Measurements from ENCODE around the gene IL1RL2. TPM values are rescaled to one million over a fixed set of nuclear protein-coding genes. Genes with fewer than 3 reads are reported as not detected.
A peak's percentile ranks its signal among the peaks of the same experiment; 100 is the strongest.

The IL1RL2 gene
- total and polyA plus RNA-seq, 2 donors = 0.33 to 0.90 TPM

DNA sequence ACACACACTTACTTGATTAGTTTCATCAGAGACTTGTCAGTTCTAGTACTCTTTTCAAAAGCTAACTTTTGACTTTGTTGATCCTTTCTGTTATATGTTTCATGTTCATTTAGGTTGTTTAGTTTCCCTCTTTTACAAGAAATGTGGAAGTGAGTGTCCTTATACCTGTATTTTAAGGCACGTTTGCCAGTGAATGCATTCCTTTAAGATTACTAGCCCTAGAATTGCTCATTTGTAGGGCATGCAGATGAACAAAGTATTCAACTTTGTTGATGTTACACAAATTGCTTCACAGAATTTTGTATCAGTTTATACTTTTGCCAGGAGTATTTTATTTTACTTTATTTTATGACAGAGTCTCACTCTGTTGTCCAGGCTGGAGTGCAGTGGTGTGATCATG lies 6.3 kb downstream of the IL1RL2 start:
- 74% methylated on average over 1 of the region's 1 CpG for WGBS
- no peaks in the 10 kb centered on the region for H3K36me3 ChIP-seq (ENCODE audit: insufficient read depth)
- H3K4me1 ChIP-seq (ENCODE audit: insufficient read depth) = no peaks in the 10 kb centered on the region
- no peak for DNase-seq (ENCODE audit: extremely low spot score)
- H3K27ac ChIP-seq (ENCODE audit: low read depth) = no peak overlapping the region
- H3K4me3 ChIP-seq (ENCODE audit: low read depth, low read length) = no peak overlapping the region

DNA sequence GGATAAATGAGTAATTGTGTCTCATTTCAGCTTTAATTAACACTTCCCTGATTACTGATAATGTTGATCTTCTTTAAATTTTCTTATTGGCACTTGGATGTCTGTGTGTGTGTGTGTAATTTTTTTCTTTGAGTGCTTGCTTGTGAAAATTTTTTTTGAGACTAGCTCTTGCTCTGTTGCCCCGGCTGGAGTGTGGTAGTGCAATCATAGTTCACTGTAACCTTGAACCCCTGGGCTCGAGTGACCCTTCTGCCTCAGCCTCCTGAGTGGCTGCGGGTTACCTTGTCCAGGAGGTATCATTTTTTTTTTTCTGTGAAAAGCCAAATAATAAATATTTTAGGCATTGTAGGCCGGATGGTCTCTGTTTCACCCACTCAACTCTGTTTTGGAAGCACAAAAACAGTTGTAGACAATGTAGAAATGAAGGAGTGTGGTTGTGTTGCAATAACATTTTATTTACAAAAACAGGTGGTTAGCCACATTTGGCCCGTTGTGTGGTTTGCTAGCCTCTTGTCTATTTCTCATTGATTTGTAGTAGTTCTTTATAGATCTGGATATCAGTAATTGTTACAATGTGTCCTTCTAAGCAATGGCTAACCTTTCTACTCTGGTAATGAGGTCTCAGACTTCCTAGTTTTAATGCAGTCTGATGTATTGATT lies 7.9 kb downstream of the IL1RL2 start:
- no peaks in the 10 kb centered on the region for H3K4me1 ChIP-seq (ENCODE audit: insufficient read depth)
- no peak for DNase-seq (ENCODE audit: extremely low spot score)
- H3K27ac ChIP-seq (ENCODE audit: low read depth) = no peak overlapping the region
- no peaks in the 10 kb centered on the region for H3K36me3 ChIP-seq (ENCODE audit: insufficient read depth)
- 80% methylated on average over 5 of the region's 5 CpGs for WGBS
- no peak overlapping the region for H3K4me3 ChIP-seq (ENCODE audit: low read depth, low read length)

DNA sequence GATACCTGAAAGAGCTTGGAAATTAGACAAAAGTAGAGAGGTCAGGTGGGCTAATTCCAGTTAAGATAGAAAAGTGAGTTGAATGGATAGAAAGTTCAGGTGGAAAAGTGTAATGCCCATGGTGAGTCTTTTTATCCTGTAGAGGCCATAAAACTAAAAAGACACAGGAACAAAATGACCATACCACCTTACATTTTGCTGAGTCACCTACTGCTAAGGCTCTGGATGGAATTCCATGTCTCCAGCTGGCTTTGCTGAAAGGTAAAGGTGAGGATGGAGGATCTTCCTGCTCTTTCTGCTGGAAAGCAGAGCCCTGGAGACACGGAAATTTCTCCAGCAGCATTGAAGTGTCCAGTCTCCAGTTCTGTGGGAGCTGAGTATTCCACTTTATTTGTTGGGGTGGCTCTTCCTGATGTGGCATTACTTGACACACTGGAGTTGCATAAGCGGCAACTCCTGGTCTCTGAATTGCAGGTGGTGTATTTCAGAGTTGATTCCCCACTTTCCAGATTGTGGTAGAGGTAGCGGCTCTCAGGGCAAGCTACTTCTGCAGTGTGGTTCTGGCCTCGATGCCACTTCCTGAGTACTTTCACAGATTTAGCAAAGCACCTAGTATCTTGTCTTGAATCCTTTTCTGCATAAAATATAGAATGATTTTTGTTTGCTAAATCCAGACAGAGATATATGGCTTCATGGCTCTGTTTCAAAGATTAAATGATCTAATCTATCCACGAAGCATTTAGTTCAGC lies 10.7 kb downstream of the IL1RL2 start:
- WGBS = 82% methylated on average over 5 of the region's 5 CpGs

DNA sequence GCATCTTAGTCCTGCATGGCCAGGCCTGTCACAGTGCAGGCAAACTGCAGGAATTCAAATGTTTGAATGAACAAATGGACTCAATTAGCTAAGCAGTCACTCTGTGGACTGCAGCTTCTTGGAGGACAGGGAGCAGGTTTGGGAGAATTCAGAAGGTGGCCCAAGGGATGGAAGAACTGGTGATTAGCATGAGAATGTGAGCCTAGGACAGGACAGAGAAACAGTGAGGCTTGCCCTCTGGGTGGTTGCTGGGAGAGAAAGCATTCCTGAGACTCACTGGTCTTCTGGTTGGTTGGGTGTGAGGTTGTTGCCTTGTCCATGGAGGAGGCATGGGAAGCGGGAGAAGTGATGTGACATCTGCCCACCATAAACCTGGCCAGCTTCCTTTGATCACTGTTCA lies 13.7 kb downstream of the IL1RL2 start:
- no peak overlapping the region for H3K27ac ChIP-seq (ENCODE audit: low read depth)
- no peak for DNase-seq (ENCODE audit: extremely low spot score)
- H3K4me1 ChIP-seq (ENCODE audit: insufficient read depth) = no peaks in the 10 kb centered on the region
- H3K4me3 ChIP-seq (ENCODE audit: low read depth, low read length) = no peak overlapping the region
- WGBS = 98% methylated on average over 1 of the region's 1 CpG
- no peaks in the 10 kb centered on the region for H3K36me3 ChIP-seq (ENCODE audit: insufficient read depth)

More for the DNA sequence above, 10.7 kb downstream of the IL1RL2 start:
- Histone ChIP-seq H3K4me1 (ENCODE audit: insufficient read depth) (no peaks in the 10 kb centered on the region), H3K4me3 (ENCODE audit: low read depth, low read length) (no peak overlapping the region), H3K27ac (ENCODE audit: low read depth) (no peak overlapping the region), H3K36me3 (ENCODE audit: insufficient read depth) (no peaks in the 10 kb centered on the region)
- no peak for DNase-seq (ENCODE audit: extremely low spot score)

DNA sequence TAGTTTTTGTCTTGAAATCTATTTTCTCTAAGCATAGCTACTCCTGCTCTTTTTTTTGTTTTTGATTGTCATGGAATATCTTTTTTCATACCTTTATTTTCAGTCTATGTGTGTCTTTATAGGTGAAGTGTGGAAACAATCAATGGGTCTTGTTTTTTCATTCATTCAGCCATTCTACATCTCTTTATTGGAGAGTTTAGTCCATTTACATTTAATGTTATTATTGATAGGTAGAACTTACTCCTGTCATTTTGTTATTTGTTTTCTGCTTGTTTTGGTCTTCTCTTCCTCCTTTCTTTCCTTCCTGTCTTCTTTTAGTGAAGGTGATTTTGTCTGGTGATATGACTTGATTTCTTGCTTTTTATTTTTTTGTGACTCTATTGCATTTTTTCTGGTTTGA lies 17.8 kb downstream of the IL1RL2 start:
- Histone ChIP-seq H3K4me1 (ENCODE audit: insufficient read depth) (no peaks in the 10 kb centered on the region), H3K4me3 (ENCODE audit: low read depth, low read length) (no peak overlapping the region), H3K36me3 (ENCODE audit: insufficient read depth) (no peaks in the 10 kb centered on the region), H3K27ac (ENCODE audit: low read depth) (no peak overlapping the region)
- DNase-seq (ENCODE audit: extremely low spot score) = no peak

GRCh38 chr2:102206666-102207341 lies 20.0 kb downstream of the IL1RL2 start:
- 88% methylated on average over 5 of the region's 5 CpGs for WGBS
- no peak for DNase-seq (ENCODE audit: extremely low spot score)
- H3K4me1 ChIP-seq (ENCODE audit: insufficient read depth) = no peaks in the 10 kb centered on the region
- no peak overlapping the region for H3K27ac ChIP-seq (ENCODE audit: low read depth)
- no peaks in the 10 kb centered on the region for H3K36me3 ChIP-seq (ENCODE audit: insufficient read depth)
- no peak overlapping the region for H3K4me3 ChIP-seq (ENCODE audit: low read depth, low read length)

GRCh38 chr2:102208774-102209173 lies 22.0 kb downstream of the IL1RL2 start:
- H3K36me3 ChIP-seq (ENCODE audit: insufficient read depth) = no peaks in the 10 kb centered on the region
- no peaks in the 10 kb centered on the region for H3K4me1 ChIP-seq (ENCODE audit: insufficient read depth)
- no peak for DNase-seq (ENCODE audit: extremely low spot score)
- no peak overlapping the region for H3K4me3 ChIP-seq (ENCODE audit: low read depth, low read length)
- H3K27ac ChIP-seq (ENCODE audit: low read depth) = no peak overlapping the region

GRCh38 chr2:102209474-102209873 lies 22.7 kb downstream of the IL1RL2 start:
- DNase-seq (ENCODE audit: extremely low spot score) = no peak
- H3K27ac ChIP-seq (ENCODE audit: low read depth) = no peak overlapping the region
- no peak overlapping the region for H3K4me3 ChIP-seq (ENCODE audit: low read depth, low read length)
- no peaks in the 10 kb centered on the region for H3K4me1 ChIP-seq (ENCODE audit: insufficient read depth)
- no peaks in the 10 kb centered on the region for H3K36me3 ChIP-seq (ENCODE audit: insufficient read depth)
- 81% methylated on average over 1 of the region's 1 CpG for whole genome bisulfite sequencing

DNA sequence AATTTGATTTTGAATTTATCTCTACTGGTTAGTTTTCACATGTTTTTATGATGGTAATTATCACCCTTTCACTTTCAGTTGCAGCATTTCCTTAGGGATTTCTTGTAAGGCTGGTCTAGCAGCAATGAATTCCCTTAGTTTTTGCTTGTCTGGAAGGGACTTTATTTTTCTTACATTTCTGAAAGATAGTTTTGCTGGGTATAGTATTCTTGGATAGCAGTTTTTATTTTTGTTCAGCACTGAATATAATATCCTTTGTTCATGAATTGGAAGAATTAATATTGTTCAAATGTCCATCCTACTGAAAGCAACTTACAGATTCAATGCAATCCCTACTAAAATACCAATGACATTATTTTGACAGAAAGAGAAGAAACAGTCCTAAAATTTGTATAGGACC lies 30.2 kb downstream of the IL1RL2 start:
- H3K36me3 ChIP-seq (ENCODE audit: insufficient read depth) = no peaks in the 10 kb centered on the region

DNA sequence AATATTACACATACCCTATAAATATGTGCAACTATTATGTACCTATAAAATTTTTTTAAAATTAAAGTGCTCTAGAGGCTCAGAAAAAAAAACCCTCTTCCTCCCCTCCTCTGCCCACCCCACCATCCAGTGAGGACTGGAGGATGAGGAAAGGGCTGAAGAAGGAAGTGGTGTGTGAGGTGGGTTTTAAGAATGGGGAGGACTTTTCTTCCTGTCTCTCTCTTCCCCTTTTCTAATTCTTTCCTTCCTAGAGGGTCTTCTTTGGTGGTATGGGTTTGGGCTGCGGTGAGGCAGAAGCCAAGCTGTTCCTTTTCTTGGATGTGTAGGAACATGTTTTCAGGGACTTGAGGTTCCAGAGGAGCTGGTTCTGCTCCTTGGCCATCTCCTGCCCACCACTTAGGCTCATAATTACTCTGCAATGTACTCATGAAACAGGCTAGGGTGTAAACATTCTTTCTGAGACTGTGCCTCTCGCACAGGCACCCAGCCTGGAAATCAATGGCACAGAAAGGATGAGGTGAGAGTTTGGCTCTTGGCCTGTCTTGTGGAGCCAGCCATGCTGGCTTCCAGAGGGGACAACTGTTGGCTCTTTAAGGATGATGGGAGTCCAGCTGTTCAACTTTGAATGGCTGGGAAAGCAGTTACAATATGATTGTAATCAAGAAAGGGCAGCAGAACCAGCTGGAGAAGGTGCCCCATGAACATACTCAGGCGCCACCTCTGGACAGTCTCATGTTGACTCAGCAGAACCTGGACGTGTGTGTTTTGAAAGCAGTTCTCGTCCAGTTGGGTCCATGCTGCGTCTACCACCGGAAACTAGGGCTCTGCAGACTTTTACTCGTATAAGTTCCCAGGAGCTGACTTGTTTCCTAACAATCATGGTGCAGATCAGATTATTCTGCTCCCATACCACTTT lies 38.3 kb downstream of the IL1RL2 start:
- Histone ChIP-seq H3K4me1 (ENCODE audit: insufficient read depth) (peaks cover 2% of the 10 kb centered on the region), H3K27ac (ENCODE audit: low read depth) (no peak overlapping the region)
- WGBS = 82% methylated on average over 8 of the region's 8 CpGs

More for the DNA sequence above, 30.2 kb downstream of the IL1RL2 start:
- no peaks in the 10 kb centered on the region for H3K4me1 ChIP-seq (ENCODE audit: insufficient read depth)
- H3K4me3 ChIP-seq (ENCODE audit: low read depth, low read length) = no peak overlapping the region
- no peak for DNase-seq (ENCODE audit: extremely low spot score)
- no peak overlapping the region for H3K27ac ChIP-seq (ENCODE audit: low read depth)

GRCh38 chr2:102226171-102226570 lies 39.3 kb downstream of the IL1RL2 start:
- WGBS = 93% methylated on average over 6 of the region's 6 CpGs
- Histone ChIP-seq H3K4me3 (ENCODE audit: low read depth, low read length) (no peak overlapping the region), H3K4me1 (ENCODE audit: insufficient read depth) (peaks cover 2% of the 10 kb centered on the region), H3K36me3 (ENCODE audit: insufficient read depth) (no peaks in the 10 kb centered on the region), H3K27ac (ENCODE audit: low read depth) (no peak overlapping the region)
- DNase-seq (ENCODE audit: extremely low spot score) = no peak

More for the DNA sequence above, 38.3 kb downstream of the IL1RL2 start:
- no peaks in the 10 kb centered on the region for H3K36me3 ChIP-seq (ENCODE audit: insufficient read depth)
- H3K4me3 ChIP-seq (ENCODE audit: low read depth, low read length) = no peak overlapping the region
- DNase-seq (ENCODE audit: extremely low spot score) = no peak

DNA sequence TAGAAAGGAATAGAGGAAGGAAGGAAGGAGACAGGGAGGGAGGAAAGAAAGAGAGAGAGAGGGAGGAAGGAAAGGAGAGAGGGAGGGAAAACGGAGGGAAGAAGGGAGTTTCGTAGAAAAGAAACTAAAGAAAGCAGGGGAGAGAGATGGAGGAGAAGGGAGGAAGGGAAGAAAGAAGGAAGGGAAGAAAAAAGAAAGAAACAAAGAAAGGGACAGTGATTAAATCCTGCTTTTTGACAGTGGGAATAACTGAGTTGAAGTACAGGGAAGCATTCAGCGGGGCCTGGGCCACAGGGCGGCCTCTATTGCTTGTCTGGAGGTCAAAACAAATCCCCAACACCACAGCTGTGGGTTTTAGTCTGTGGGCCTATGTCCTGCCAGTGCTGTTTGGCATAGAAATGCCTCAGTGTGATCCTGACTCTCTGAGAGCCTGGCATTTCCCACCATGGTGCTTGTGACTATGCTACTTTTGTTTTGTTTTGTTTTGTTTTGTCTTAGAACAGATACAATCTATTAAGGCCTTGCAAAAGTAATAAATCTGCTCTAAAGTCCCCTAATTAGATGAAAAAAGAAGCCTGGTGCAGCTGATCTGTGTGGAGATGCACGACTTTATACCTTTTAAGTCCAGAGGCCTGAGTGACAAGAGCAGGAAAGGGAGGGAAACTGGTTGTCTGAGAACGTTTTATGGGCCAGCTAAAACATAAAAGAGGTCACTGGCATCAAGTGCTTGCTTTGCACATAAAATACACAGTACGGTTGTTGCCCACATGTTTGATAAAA lies 40.0 kb downstream of the IL1RL2 start:
- no peak overlapping the region for H3K4me3 ChIP-seq (ENCODE audit: low read depth, low read length)

More for the DNA sequence above, 40.0 kb downstream of the IL1RL2 start:
- WGBS = 59% methylated on average over 7 of the region's 7 CpGs
- DNase-seq (ENCODE audit: extremely low spot score) = peak; percentile 21
- Histone ChIP-seq H3K27ac (ENCODE audit: low read depth) (peak overlapping the region; percentile 98), H3K4me1 (ENCODE audit: insufficient read depth) (peaks cover 2% of the 10 kb centered on the region), H3K36me3 (ENCODE audit: insufficient read depth) (no peaks in the 10 kb centered on the region)
